ENCODE data around the gene PCGF3.

Gene PCGF3, protein sequence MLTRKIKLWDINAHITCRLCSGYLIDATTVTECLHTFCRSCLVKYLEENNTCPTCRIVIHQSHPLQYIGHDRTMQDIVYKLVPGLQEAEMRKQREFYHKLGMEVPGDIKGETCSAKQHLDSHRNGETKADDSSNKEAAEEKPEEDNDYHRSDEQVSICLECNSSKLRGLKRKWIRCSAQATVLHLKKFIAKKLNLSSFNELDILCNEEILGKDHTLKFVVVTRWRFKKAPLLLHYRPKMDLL

DNA sequence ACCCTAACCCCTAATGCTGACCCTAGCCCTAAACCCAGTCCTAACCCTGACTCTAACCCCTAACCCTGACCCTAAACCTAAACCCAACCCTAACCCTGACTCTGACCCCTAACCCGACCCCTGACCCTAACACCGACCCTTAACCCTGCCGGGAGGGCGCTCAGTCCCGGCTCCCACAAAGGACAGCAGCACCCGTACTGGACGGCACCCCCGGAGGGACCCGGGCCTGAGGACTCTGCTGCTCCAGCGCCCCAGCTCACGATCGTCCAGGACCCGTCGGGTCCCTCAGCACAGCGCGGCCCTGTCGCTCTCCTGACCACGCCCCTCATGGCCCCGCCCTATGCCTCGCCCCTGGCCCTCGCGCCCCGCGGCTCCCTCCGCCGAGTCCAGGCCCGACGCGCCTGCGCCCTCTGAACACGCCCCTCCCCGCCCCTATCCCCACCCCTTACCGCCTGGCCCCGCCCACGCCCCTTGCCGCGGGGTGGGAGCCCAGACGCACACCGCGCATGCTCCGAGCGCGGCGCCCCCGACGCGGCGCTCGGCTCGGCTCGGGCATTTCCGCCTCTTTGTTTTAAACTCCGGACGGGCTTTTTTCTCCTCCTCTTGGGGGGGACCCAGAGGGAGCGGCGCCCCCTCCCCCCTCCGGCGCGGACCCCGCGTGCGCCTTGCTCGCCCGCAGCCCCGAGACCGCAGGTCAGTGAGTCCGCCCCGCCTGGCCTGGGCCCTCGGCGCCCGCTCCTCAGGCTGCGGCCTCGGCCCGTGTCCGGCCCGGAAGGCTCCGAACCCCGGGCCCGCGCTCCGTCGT is at the start of gene PCGF3:
TSS of gene PCGF3 (plus strand) at position 555 of the 805 bp plus-strand sequence. CDS start 27,849 bp downstream, outside the sequence.
- peak; percentile 58 for DNase-seq

DNA sequence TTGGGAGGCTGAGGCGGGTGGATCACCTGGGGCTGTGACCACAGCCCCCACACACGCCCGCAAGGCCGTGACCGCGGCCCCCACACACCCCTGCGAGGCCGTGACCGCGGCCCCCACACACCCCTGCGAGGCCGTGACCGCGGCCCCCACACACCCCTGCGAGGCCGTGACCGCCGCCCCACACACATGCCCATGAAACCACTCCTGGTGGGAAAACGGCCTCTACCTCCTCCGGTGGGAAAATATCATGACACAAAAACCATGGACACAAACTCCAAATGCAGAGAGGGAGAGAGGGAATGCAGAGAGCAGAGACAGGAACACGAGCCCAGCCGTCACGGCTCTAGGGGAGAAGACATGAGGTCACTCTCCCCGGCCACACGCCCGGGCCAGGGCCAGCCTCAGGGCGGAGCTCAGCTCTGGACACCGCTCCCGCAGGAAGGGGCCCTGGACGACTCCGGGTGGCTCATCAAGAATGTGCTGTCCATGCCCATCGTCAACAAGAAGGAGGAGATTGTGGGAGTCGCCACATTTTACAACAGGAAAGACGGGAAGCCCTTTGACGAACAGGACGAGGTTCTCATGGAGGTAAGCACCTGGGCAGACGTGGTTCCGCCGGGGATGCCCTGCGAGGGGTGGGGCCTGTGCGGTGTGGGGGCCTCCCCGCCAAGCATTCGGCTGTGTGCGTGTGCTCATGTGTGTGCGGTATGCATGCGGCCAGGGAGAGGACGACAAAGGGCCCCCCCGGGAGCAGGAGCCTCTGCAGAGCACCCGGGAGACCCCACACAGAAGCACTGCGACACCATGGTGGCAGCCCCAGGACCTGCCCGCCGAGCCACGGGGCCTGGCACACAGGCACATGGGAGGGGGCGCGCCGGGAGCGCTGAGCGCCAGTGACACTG is 48.9 kb upstream of the PCGF3 start:
- no peak for DNase-seq

DNA sequence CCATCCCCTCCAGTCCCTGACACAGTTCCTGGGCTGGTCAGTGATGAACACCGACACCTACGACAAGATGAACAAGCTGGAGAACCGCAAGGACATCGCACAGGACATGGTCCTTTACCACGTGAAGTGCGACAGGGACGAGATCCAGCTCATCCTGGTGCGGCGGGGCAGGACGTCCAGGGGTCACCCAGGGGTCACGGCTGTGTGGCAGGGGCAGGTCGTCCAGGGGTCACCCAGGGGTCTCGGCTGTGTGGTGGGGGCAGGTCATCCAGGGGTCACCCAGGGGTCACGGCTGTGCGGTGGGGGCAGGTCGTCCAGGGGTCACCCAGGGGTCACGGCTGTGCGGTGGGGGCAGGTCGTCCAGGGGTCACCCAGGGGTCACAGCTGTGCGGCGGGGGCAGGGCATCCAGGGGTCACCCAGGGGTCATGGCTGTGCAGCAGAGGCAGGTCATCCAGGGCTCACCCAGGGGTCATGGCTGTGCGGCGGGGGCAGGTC is 48.2 kb upstream of the PCGF3 start:
- no peak for DNase-seq

DNA sequence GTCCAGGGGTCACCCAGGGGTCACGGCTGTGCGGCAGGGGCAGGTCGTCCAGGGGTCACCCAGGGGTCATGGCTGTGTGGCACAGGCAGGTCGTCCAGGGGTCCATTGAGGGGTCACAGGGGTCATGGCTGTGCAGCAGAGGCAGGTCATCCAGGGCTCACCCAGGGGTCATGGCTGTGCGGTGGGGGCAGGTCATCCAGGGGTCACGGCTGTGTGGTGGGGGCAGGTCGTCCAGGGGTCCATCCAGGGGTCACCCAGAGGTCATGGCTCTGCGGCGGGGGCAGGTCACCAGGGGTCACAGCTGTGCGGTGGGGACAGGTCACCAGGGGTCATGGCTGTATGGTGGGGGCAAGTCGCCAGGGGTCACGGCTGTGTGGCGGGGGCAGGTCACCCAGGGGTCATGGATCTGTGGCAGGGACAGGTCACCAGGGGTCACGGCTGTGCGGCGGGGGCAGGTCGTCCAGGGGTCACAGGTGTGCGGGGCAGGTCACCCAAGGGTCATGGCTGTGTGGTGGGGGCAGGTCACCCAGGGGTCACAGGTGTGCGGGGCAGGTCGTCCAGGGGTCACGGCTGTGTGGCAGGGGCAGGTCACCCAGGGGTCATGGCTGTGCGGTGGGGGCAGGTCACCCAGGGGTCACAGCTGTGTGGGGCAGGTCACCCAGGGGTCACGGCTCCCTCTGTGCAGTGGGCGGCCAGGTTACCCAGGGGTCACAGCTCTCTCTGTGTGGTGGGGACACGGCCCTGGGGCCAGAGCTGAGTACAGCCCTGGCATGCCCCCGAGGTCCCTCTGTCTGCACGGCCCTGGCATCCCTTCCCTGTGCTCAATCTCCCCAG is 47.6 kb upstream of the PCGF3 start:
- no peak for DNase-seq

DNA sequence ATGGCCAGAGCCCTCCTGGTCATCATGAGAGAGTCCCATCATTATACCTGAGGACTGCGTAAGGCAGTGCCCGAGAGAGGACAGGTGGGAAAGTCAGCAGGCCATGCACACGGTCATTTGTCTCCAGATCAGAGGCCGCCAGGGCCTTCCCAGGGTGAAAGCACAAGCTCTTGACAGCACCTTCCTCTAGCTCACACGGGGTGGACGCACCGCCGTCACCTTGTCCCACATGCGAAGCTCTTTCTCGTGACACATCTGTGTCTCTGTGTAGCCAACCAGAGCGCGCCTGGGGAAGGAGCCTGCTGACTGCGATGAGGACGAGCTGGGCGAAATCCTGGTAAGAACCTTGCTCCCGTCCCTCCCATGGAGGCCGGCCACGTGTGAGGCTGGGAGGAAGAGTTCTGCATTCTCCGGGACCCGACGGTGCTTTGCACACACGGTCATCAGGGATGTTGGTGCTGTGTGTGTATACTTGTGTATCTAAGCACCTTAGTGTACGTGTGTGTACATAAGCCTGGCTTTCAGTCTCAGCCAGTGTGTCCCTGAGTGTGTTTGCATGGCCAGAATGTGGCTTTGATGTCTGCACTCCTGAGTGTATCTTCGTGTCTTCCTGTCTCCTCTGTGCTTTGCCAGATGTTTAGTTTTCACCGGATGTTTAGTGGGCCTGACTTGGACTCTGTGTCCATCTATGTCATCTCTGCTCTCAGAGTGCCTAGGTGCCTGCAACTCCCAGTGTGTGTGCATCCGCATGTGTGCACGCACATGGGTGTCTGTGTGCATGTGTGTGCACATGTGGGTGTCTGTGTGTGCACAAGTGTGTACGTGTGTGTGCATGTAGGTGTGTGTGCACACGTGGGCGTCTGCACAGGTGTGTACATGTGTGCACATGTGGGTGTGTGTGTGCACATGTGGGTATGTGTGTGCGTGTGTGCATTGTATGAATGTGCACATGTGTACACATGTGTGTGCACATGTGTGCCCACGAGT is 46.7 kb upstream of the PCGF3 start:
- DNase-seq: no peak

DNA sequence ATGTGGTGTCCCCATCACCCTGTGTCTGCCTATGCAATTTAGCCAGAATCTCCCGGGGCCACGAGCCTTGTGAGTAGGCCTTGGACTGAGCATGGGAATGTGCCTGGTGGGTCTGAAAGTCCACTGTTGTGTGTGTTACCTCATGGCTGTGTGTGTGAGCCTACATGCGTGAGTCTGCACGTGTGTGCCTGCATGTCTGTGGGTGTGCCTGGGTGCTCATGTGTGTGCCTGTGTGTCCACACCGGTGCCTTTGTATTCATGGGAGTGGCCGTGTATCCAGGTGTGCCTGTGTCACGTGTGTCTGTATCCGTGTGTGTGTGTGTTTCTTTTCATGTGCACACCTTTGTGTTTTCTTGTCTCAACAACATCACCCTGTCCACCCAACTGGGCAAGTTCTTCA is 45.8 kb upstream of the PCGF3 start:
- no peak for DNase-seq

DNA sequence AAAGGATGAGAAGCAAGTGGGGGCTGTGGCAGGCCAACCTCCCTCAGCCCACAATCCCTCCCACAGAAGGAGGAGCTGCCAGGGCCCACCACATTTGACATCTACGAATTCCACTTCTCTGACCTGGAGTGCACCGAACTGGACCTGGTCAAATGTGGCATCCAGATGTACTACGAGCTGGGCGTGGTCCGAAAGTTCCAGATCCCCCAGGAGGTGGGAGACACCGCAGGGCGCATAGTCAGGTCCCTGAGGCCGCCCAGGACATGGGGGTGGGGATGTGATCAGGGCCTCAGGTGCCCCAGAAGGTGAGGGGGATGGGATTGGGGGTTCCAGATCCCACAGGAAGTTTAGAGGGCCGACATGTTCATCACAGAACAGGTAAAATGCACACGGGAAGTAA is 45.2 kb upstream of the PCGF3 start:
- DNase-seq: no peak

DNA sequence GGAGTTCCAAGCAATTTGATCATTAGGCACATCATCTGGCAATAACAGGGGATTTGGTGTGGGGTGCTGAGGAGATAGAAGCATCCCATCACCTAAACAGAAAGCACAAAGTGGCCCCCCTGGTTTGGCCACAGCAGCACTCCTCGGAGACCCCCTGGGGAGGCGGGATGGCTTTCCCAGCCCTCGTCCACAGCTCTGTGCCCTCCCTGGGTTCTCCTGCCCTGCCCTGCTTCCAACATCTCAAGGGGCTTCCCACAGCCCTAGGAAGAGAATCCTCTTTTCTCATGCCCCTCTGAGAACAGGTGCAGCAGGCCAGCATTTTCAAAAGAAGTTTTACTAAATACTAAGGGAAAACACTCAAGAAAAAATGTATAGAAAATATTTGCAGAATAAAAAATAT is 44.4 kb upstream of the PCGF3 start:
- DNase-seq: no peak

DNA sequence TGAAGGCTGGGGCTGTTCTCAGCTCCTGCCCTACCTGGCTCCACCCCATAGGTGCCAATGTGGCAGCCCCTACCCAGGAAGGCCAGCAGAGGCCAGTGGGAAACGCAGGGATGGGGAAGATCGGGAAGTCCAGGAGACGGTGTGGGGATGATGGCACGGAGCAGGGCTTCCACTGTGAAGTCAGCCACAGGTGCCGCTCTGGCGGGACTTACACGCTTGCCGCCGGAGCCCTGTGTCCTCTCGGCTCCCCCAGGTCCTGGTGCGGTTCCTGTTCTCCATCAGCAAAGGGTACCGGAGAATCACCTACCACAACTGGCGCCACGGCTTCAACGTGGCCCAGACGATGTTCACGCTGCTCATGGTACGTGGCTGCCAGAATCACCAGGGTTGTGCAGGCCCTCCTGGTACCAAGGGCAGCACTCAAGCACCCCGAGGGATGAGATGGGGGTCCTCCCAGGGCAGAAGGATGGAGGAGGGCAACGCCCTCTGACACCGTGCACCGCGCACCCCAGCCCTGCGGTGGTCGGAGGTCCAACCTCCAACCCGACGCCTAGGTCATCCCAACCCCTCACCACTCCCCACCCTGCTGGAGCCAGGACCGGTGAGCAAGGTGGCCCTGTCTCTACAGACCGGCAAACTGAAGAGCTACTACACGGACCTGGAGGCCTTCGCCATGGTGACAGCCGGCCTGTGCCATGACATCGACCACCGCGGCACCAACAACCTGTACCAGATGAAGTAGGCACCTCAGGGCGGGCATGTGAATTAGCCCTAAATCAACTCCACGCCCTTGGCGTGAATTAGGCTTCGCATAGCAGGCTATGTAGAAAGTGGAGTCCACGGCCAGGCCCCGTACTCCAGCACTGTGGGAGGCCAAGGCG is 43.5 kb upstream of the PCGF3 start:
- no peak for DNase-seq

DNA sequence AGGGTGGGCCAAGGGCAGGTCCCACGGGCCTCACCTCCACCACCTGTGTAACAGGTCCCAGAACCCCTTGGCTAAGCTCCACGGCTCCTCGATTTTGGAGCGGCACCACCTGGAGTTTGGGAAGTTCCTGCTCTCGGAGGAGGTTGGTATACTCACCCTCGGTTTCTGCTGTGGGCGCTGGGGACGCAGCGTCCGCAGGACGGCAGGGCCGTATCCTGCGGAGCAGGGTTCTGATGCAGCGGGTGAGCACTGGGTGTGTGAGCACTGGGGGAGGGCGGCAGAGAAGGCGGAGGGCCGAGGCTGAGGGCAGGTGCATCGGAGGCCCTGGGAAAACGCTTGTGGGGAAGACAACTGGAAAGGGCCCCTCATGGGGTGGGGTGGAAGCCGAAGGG is 42.6 kb upstream of the PCGF3 start:
- no peak for DNase-seq

DNA sequence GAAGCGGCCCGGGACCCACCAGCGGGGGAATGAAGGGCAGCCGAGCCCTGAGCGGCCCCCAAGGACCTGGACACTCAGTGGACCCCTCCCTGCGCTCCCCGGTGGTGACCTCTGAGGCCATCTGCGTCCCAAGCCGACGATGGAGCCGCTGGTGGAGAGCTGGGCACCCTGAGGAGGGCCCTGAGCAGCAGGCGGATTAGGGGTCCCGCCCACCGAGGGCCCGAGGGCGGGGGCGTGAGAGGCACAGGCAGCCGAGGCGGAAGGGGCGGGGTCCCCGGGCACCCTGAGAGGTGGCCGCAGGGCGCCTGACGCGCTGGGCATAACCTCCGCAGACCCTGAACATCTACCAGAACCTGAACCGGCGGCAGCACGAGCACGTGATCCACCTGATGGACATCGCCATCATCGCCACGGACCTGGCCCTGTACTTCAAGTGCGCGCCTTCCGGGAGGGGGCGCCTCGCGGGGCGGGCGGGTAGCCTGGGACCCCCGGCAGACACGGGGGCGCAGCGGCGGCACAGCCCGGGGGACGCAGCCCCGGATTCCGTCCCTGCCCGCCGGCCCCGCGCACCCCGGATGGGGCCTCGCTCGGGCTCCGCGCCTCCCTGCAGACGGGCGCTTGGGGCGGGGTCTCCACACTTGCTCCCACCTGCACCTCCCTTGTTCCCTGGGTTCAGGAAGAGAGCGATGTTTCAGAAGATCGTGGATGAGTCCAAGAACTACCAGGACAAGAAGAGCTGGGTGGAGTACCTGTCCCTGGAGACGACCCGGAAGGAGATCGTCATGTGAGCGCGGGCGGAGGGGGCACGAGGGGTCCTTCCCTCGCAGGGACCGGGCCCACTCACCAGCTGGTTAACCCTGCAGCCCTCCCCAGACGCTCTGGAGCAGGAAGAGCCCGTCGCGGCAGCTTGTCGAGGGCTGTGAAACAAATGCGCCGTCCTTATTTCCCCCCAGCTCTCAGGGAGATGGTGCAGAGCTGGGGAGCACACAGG is 41.9 kb upstream of the PCGF3 start:
- no peak for DNase-seq

DNA sequence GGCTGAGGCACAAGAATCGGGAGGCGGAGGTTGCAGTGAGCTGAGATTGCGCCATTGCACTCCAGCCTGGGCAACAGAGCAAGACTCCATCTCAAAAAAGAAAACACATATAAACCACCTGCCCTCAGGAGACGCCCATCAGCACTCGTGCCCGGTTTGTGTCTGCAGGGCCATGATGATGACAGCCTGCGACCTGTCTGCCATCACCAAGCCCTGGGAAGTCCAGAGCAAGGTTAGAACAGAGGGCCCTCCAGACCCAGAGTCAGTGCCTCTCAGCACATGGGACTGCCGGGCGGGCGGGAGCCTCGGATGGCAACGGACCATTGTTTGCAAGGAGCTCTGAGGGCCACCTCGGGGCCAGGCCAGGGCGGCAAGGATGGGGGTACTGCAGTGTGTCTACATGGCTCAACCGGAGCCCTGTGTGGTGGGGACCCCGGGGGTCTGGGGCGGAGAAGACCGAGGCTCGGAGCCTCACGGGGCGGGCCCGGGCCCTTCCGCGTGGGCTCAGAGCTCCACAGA is 40.9 kb upstream of the PCGF3 start:
- DNase-seq: no peak

DNA sequence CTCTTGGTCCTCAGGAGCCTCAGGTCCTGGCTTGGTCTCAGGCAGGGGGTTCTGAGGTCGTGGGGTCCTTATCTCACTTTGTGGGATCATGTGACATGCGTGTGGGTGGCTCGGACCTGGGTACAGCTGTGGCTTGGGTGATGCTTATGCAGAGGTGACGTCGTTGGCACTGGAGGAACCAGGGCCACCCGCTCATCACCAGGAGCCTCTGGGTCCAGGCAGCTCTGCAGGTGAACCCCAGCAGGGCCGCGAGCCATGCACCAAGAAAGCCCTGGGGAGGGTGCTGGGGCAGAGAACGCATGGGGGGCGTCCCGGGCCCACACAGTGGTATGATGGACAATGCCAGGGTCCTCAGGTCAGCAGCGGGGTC is 40.3 kb upstream of the PCGF3 start:
- DNase-seq: no peak

DNA sequence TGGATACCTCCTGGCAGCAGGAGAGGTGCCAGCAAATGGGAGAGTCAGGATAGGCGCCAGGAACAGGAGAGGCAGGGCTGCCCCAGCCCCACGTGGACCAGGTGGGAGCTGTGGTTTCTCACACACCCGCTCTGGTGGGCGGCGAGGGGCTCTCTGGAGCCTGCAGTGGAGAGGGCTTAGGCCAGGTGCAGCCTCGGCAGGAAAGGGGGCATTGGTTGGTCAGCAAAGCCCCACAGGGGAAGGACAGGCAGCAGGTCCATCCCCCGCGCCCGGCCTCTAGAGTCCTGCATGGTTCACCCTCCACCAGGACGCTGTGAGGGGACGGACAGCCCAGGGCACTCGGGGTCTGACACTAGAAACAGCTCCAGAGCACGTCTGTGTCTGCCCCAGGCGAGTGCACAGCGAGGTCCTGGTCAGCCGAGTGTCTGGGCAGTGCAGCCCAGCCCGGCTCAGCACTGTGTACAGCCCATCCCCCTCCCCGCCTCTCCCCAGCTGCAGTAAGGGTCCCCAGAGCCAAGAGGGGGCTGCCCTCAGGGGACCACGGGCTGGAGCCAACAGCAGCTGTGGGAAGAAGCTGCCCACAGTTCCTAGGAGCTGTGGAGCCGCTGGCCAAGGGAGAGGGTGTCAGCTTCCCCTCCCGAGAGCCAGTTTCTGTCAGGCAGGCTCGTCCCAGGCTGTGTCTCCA is 39.7 kb upstream of the PCGF3 start:
- DNase-seq: no peak

DNA sequence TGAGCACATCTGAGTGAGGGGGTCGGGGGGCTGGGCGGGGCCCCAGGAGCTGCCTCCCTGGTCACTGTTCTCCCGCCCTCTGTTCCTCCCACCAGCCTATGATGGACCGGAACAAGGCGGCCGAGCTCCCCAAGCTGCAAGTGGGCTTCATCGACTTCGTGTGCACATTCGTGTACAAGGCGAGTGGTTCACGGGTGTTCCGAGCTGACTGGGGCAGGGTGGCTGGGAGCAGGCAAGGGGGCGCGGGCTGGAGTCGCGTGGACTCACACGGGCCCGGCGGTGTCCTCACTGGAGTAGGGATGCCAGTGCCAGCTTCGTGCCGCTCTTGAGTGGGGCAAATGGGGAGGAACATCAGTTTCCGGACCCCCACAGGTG is 39.2 kb upstream of the PCGF3 start:
- no peak for DNase-seq

DNA sequence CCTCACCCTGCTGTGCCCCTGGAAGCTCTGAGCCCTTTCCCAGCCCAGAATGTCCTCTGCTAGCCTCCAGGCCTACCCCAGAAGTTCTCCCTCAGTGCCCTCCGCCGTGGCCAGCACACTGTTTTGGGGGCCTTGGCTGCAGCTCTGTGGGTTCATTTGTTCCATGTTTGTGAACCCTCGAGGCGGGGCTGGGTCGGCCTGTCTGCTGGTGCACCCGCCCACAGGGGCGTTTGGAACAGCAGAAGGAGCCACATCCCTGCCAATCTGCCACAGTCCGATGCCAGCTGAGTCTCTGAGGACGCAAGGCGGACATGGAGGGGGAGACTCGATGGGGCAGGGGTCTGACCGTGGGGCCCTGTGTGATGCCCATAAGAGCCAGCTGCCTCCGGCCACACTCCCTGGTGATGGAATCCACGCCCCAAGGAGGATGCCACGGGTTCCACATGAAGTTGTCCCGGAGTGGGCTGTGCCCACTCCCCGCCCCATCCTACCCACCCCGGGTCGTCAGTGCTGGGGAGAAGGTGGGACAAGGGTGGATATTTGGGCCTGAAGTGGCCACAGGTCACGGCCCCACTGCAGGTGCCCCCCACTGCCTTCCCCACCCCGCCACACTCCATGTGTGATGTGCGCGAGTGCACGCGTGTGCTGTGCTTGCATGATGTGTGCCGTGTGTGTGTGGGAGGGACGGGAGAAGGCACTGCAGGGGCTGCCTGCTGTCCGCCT is 38.6 kb upstream of the PCGF3 start:
- DNase-seq: no peak

DNA sequence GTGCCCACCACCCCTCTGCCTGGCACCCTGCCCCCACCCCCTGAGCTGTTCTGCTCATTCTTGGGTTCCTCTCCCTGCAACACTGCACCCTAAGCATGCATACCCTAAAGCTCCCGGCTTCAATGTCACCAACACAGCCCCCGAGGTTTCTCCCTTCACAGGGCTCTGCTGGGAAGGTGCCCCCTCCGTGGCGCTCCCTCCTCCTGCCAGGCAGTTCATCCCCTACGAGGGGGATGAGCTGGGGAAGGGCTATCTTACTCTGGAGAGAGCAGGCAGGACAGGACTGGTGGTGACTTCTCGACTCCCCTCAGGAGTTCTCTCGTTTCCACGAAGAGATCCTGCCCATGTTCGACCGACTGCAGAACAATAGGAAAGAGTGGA is 38.1 kb upstream of the PCGF3 start:
- no peak for DNase-seq
